Epithelial cell of esophagus (primary cell): ENCODE results near the gene GDE1.

ENCODE experiments used
- DNase-seq: peaks from one replicate; pipeline ENCODE4 v3.0.0; 2010; ENCODE audit warnings: low read depth
- H3K4me3 ChIP-seq: 2 replicates; pipeline ENCODE4 v1.5.1; 2011; ENCODE audit warnings: mild to moderate bottlenecking, low read length, control low read depth
- TF ChIP-seq, protein P1 (sequence below): IDR thresholded peaks from 2 replicates; pipeline ENCODE4 v1.5.1; 2011; ENCODE audit warnings: low read depth, mild to moderate bottlenecking, low read length, control low read depth, inconsistent platforms; ENCODE audit not compliant: insufficient read depth; ENCODE audit errors: missing control alignments

Gene GDE1, protein sequence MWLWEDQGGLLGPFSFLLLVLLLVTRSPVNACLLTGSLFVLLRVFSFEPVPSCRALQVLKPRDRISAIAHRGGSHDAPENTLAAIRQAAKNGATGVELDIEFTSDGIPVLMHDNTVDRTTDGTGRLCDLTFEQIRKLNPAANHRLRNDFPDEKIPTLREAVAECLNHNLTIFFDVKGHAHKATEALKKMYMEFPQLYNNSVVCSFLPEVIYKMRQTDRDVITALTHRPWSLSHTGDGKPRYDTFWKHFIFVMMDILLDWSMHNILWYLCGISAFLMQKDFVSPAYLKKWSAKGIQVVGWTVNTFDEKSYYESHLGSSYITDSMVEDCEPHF

DNA sequence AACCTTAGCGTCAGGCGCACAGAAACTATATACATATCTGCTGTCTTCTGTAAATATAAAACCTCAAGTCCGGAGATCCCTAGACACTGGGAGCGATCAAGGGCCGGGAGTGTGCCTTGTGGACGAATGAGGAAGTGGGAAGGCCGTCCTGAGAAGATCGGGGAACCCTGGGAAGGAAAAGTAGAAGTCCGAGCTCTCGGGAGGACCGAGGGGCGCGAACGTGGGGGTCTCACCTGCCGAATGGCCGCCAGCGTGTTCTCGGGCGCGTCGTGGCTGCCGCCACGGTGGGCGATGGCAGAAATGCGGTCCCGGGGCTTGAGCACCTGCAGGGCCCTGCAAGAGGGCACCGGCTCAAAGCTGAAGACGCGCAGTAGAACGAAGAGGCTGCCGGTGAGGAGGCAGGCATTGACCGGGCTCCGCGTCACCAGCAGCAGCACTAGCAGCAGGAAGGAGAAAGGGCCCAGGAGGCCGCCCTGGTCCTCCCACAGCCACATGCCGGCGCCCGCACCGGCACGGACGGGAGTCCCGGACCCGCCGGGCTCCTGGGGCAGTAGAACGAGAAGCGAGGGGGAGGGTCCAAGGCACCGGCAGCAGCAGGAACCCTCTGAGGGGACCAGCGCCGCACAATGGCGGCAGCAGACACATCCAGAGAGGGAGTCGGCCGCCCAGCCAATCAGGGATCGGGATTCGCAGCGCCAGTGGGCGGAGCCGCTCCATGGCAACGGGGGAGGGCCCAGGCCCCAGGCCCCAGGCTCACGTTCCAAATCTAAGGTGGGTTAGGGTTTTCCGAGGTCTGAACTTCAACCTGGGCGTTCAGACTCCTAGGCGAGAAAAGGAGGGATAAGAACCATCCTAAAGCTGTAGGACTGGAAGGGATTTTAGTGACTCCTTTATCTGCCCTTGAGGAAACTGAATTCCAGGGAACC, at the start of gene GDE1:
Gene GDE1 (minus strand): TSS at position 628 of the 926 bp plus-strand sequence. CDS start 134 bp downstream, at position 494.
- H3K4me3 ChIP-seq = peak within 1 kb of the TSS; percentile 80
- TF ChIP-seq, protein P1, sequence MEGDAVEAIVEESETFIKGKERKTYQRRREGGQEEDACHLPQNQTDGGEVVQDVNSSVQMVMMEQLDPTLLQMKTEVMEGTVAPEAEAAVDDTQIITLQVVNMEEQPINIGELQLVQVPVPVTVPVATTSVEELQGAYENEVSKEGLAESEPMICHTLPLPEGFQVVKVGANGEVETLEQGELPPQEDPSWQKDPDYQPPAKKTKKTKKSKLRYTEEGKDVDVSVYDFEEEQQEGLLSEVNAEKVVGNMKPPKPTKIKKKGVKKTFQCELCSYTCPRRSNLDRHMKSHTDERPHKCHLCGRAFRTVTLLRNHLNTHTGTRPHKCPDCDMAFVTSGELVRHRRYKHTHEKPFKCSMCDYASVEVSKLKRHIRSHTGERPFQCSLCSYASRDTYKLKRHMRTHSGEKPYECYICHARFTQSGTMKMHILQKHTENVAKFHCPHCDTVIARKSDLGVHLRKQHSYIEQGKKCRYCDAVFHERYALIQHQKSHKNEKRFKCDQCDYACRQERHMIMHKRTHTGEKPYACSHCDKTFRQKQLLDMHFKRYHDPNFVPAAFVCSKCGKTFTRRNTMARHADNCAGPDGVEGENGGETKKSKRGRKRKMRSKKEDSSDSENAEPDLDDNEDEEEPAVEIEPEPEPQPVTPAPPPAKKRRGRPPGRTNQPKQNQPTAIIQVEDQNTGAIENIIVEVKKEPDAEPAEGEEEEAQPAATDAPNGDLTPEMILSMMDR = peak; percentile 40
- peak; percentile 90 for DNase-seq

DNA sequence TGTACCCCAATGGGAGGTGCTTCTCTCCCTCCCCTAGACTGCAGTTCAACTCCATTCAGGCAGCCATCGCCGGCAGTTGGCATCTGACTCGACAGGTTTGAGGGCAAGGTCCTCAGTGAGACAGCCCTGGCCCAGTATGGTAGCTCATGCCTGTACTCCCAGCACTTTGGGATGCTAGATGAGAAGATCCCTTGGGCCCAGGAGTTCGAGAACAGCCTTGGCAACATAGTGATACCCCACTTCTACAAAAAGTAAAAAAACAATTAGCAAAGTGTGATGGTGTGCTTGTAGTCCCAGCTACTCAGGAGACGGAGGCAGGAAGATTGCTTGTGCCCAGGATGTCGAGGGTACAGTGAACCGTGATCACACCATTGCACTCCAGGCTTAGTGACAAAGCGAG, 45.7 kb upstream of the GDE1 start:
- no peak for DNase-seq
- TF ChIP-seq, protein P1 = no peak
- no peak overlapping the region for H3K4me3 ChIP-seq

DNA sequence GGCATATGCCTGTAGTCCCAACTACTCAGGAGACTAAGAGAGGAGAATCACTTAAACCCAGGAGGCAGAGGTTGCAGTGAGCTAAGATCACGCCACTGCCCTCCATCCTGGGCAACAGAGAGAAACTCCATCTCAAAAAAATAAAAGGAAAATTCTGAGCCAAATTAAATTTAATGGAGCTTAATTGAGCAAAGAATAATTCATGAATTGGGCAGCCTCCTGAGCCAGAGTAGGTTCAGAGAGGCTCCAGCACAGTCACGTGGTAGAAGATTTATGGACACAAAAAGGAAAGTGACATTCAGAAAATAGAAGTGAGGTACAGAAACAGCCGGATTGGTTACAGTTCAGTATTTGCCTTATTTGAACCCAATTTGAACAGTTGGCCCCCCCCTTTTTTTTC, 44.5 kb upstream of the GDE1 start:
- DNase-seq = no peak
- TF ChIP-seq, protein P1 = no peak
- H3K4me3 ChIP-seq = no peak overlapping the region

DNA sequence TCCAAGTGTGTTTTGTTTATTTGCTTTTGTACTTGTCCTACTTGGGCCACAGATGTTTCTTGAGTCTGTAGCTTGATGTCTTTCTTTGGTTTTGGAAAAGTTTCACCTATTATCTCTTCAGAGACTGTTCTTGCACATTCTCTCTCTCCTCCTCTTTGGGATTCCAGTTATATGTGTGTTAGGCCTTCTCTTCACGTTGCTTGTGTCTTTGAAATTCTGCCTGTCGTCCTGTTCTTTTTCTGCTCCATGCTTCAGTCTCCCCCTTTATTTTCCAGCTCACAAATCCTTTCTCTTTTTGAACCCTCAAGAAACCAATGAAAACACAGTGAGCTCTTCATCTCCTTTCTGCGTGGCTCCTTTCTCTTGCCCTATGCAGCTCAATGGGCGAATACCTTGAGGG, 41.5 kb upstream of the GDE1 start:
- TF ChIP-seq, protein P1 = no peak
- H3K4me3 ChIP-seq = no peak overlapping the region
- no peak for DNase-seq

DNA sequence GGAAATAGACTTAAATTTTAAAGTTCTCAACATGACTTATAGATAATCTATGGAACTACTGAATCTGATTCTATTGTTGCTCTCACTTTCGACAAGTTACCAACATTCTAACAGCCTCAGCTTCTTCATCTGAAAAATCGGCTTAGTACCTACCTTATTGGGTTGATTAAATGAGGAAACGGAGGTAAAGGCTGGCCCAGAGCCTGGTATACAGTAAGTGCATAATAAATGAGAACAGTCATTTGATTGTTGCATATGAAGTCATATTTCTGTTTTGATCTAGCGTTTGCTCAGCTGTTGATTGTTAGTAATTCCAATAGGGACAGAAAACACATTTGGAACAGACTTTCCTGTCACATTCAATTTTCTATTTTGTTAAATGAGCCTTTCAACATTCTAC, 38.2 kb upstream of the GDE1 start:
- DNase-seq = no peak
- TF ChIP-seq, protein P1 = no peak

DNA sequence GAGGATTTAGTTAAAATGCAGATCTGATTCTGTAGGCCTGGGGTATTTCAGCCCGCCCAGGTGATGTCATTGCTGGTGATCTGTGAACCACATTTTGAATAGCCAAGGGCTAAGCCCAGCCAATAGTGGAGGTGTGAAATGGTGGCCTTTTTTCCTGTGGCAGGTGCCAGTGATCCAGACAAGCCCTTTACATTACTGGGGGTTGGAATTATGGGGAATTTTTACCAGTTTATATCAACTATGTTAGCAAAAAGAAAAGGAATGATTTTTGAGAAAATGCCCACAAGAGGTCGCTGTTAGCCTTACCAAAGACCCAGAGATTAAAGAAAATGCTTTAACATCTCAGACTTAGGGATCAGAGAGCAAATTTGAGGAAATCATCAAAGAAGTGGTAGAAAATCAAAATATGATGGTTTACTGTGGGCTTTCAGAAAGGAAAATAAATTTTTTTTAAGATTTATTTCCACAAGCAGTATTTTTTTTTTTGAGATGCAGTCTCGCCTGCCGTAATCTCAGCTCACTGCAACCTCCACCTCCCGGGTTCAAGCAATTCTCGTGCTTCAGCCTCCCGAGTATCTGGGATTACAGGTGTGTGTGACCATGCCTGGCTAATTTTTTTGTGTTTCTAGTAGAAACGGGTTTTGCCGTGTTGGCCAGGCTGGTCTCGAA, 37.5 kb upstream of the GDE1 start:
- H3K4me3 ChIP-seq = no peak overlapping the region
- peak; percentile 57 for DNase-seq
- TF ChIP-seq, protein P1 = peak; percentile 55

More for the DNA sequence above, 38.2 kb upstream of the GDE1 start:
- no peak overlapping the region for H3K4me3 ChIP-seq
